Measurements from ENCODE around the gene INAFM2. TPM values are rescaled to one million over a fixed set of nuclear protein-coding genes. Genes with fewer than 3 reads are reported as not detected.

INAFM2 gene
- total and polyA plus RNA-seq, 10 of the 15 experiments (the other 5 are each of a cell fraction or from before 2014, with no cell fraction given) = 0.75 to 8.1 (median 3.9) TPM

GRCh38 chr15:40338041-40338657 lies 14.7 kb downstream of the INAFM2 start (continued):
- TF ChIP-seq MLLT1 (IDR thresholded peaks at IDR 0.05) (no peak), SRF (IDR thresholded peaks at IDR 0.05; ENCODE audit: low read depth in 2 of 2, low read length in 2 of 2) (no peak), CTCF (IDR thresholded peaks at IDR 0.05 in 2 of 3, conservative IDR thresholded peaks at IDR 0.05 in 1 of 3; ENCODE audit: control insufficient read depth in 2 of 3, extremely low read depth in 1 of 3, insufficient read depth in 1 of 3, low read depth in 3 of 3, low read length in 3 of 3) (peak; percentile 90 to 95 (median 92)), SP1 (IDR thresholded peaks at IDR 0.05; ENCODE audit: low read depth, low read length) (peak; percentile 33), ZNF592 (IDR thresholded peaks at IDR 0.05) (0 out of 2 replicates have a peak, but pooled peaks have one; percentile 33), GATAD2B (conservative IDR thresholded peaks at IDR 0.05; ENCODE audit: low read depth) (0 out of 2 replicates have a peak, but pooled peaks have one; percentile 22), DPF2 (IDR thresholded peaks at IDR 0.05) (0 out of 2 replicates have a peak, but pooled peaks have one; percentile 17), CHD2 (IDR thresholded peaks at IDR 0.05; ENCODE audit: borderline replicate concordance, low read depth, low read length) (no peak), ZNF207 (IDR thresholded peaks at IDR 0.05; ENCODE audit: borderline replicate concordance) (peak; percentile 38; the same call in 1 of the 2 replicates), SMC3 (IDR thresholded peaks at IDR 0.05; ENCODE audit: borderline replicate concordance, low read length) (peak; percentile 64; the same call in 1 of the 2 replicates), BMI1 (IDR thresholded peaks at IDR 0.05; ENCODE audit: borderline replicate concordance) (no peak), SUZ12 (IDR thresholded peaks at IDR 0.05; ENCODE audit: unreplicated experiment) (no peak)
